ENCODE data around the gene LPCAT1. TPM values are rescaled to one million over a fixed set of nuclear protein-coding genes. Genes with fewer than 3 reads are reported as not detected.
"Not testable (repeated sequence)": the region's sequence is repeated elsewhere in the genome, so short reads cannot be mapped to it uniquely, and the experiment has no call there.

Gene LPCAT1
- total RNA-seq, 1 donor from 2014 or later: 11.0 TPM

DNA sequence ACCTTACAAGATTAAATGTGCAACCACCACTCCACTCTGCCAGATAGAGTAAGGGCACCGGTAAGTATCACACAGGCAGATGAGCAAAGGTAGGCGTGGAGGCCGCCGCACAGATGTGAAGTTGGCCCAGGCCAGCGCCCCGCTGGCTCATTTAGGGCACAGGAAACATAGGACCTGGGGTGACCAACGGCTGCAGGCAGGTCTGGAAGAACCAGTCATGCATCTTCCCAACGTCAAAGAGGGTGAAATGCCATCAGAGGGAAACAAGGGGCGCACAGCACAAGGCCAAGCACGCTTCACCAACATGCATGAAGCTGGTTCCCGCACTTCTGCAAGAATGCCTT lies 46.8 kb downstream of the LPCAT1 start:
- DNase-seq: peak; percentile 12
- no peak overlapping the region for H3K27ac ChIP-seq (replicated peaks)
- no peak overlapping the region for H3K4me3 ChIP-seq
- no peaks in the 10 kb centered on the region for H3K9me3 ChIP-seq (replicated peaks)
- TF ChIP-seq CTCF (IDR thresholded peaks at IDR 0.05; ENCODE audit: borderline replicate concordance): no peak
- H3K4me1 ChIP-seq: no peaks in the 10 kb centered on the region
- intact Hi-C loops (cut with micrococcal nuclease): no loop called here
- no peaks in the 10 kb centered on the region for H3K27me3 ChIP-seq (ENCODE audit: low read depth)
- H3K36me3 ChIP-seq: peaks cover 41% of the 10 kb centered on the region

- peak; percentile 14 for DNase-seq
- H3K4me3 ChIP-seq: no peak overlapping the region
- H3K9me3 ChIP-seq (replicated peaks): no peaks in the 10 kb centered on the region
- TF ChIP-seq CTCF (IDR thresholded peaks at IDR 0.05; ENCODE audit: borderline replicate concordance): no peak
- H3K36me3 ChIP-seq: peaks cover 41% of the 10 kb centered on the region
- H3K27me3 ChIP-seq (ENCODE audit: low read depth): no peaks in the 10 kb centered on the region
- no peaks in the 10 kb centered on the region for H3K4me1 ChIP-seq
- intact Hi-C loops (cut with micrococcal nuclease): no loop called here
- no peak overlapping the region for H3K27ac ChIP-seq (replicated peaks)
Measured at GRCh38 chr5:1476181-1476966, 47.4 kb downstream of the LPCAT1 start.

DNA sequence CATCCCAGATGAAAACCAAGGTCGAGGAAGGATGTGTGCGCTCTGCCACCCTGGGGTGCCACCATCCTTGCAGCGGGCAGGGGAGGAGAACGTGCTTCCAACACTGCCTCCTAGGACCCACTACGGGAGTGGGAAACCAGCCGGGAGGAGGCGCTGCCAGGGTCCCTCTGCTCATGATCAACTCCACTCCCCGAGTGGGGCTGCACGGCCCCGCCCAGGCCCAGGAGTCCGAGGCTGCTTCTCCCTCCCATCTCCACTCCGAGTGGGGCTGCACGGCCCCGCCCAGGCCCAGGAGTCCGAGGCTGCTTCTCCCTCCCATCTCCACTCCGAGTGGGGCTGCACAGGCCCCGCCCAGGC lies 48.2 kb downstream of the LPCAT1 start:
- H3K4me3 ChIP-seq; H3K9me3 ChIP-seq (replicated peaks); DNase-seq; H3K27me3 ChIP-seq (ENCODE audit: low read depth); H3K4me1 ChIP-seq; H3K27ac ChIP-seq (replicated peaks); intact Hi-C loops (cut with micrococcal nuclease): not testable (repeated sequence)
- H3K36me3 ChIP-seq: peaks cover 41% of the 10 kb centered on the region

DNA sequence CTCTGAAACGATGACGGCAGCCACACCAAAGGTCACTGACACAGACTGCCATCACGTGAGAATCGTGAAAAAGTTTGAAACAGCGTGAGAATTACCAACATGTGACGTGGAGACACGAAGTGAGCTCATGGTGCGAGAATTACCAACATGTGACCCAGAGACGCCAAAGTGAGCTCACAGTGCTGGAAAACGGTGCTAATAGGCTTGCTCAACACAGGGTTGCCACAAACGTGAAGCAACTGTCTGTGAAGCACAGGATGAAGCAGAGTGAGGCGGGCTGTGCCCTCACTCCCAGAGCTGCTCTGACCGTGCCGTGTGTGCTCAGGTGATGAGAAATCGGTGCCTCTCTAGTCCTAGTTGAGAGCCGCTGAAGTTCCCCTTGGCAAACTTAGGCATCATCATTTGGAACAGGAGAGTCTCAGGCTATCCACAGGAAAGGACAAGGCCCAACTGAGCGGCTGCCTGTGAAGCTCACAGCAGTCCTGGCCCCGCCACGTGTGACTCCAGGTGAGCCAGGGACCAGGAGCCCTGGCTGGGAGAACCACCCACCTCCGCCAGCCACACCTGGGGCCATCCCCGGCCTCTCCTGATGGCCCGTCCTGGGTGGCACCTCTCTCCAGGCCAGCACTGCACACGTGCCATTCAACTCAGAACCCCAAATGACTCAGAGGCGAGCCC lies 48.8 kb downstream of the LPCAT1 start:
- Histone ChIP-seq H3K9me3 (replicated peaks) (no peaks in the 10 kb centered on the region), H3K4me3 (no peak overlapping the region), H3K36me3 (peaks cover 44% of the 10 kb centered on the region), H3K27ac (replicated peaks) (no peak overlapping the region), H3K27me3 (ENCODE audit: low read depth) (no peaks in the 10 kb centered on the region), H3K4me1 (no peaks in the 10 kb centered on the region)
- TF ChIP-seq CTCF (IDR thresholded peaks at IDR 0.05; ENCODE audit: borderline replicate concordance): no peak
- intact Hi-C loops (cut with micrococcal nuclease): no loop called here
- peak; percentile 10 for DNase-seq

DNA sequence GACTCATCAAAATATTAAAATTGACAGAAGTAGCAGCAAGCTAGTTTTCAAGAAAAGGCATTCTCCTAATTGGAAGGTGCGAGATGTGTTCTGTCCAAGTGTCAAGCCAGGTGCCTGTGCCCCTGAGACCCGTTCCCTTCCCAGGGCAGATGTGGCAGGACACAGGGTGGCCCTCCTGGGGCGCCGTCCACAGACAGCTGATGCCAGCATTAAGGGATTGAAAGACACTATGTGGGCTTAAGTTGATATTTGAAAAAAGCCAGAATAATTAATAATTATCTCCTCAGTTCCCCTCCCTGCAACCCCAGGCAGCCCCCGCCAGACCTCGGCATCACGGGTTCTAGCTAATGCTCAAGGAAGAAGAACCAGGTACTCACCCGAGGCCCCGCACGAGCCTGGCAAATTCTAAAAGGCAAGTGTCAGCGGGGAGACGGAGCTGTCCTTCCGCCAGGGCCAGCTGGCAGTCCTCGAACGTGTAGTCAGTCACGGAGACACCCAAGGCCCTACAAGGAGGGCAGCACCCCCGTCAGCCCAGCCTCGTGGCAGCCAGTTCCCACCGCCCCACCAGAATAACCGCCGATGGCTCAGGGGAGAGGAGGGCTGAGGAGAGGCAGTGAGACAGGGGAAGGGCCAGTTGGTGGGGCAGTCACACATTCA lies 49.4 kb downstream of the LPCAT1 start:
- intact Hi-C loops (cut with micrococcal nuclease): no loop called here
- no peak for TF ChIP-seq CTCF (IDR thresholded peaks at IDR 0.05; ENCODE audit: borderline replicate concordance)
- Histone ChIP-seq H3K9me3 (replicated peaks) (no peaks in the 10 kb centered on the region), H3K4me1 (no peaks in the 10 kb centered on the region), H3K4me3 (no peak overlapping the region), H3K36me3 (peaks cover 51% of the 10 kb centered on the region), H3K27me3 (ENCODE audit: low read depth) (no peaks in the 10 kb centered on the region), H3K27ac (replicated peaks) (no peak overlapping the region)
- DNase-seq: peak; percentile 9

DNA sequence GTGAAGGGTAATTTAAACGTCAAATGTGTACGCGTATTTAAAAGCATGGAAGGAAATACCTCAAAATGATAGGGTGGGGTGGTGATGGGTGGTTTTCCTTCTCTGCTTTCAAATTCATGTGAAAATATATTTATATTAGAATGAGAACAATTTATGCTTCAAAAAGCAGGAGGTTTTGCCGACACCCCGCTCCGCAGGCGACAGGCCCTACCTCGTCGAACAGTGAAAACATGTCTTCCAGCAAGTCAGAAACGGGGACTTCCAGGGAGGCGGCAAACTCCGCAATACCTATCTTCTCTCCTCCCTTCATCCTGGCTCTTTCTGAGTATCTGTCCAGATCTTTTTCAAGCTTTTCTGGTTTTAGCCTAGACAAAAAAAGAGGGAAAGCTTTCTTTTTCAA lies 50.0 kb downstream of the LPCAT1 start:
- no peak for TF ChIP-seq CTCF (IDR thresholded peaks at IDR 0.05; ENCODE audit: borderline replicate concordance)
- Histone ChIP-seq H3K4me3 (no peak overlapping the region), H3K36me3 (peaks cover 55% of the 10 kb centered on the region), H3K27ac (replicated peaks) (no peak overlapping the region), H3K4me1 (no peaks in the 10 kb centered on the region), H3K9me3 (replicated peaks) (no peaks in the 10 kb centered on the region), H3K27me3 (ENCODE audit: low read depth) (no peaks in the 10 kb centered on the region)
- DNase-seq: peak; percentile 10
- intact Hi-C loops (cut with micrococcal nuclease): no loop called here
